IgD-negative memory B cell (primary cell): ENCODE data around the gene VWDE. TPM values are rescaled to one million over a fixed set of nuclear protein-coding genes. Genes with fewer than 3 reads are reported as not detected.

Source experiments
- H3K27ac Mint-ChIP-seq, 3 donors: one replicate each; pipeline ENCODE4 v1.8.0; 2020 to 2022; ENCODE audit warnings: mild to moderate bottlenecking in 3 of 3, mixed read lengths in 3 of 3, moderate library complexity in 1 of 3
- H3K27me3 Mint-ChIP-seq: one replicate; pipeline ENCODE4 v1.8.0; 2021; ENCODE audit warnings: mixed read lengths
- H3K36me3 Mint-ChIP-seq: one replicate; pipeline ENCODE4 v1.8.0; 2020; ENCODE audit warnings: mild to moderate bottlenecking, mixed read lengths
- H3K4me1 Mint-ChIP-seq, 3 donors: one replicate each; pipeline ENCODE4 v1.8.0; 2020 to 2022; ENCODE audit warnings: mixed read lengths in 3 of 3, mild to moderate bottlenecking in 1 of 3
- H3K4me3 Mint-ChIP-seq, 4 donors: one replicate each; pipeline ENCODE4 v1.8.0; 2020 to 2022; ENCODE audit warnings: mild to moderate bottlenecking in 4 of 4, mixed read lengths in 4 of 4, moderate library complexity in 3 of 4
- H3K9me3 Mint-ChIP-seq, 3 donors: one replicate each; pipeline ENCODE4 v1.8.0; 2020 to 2021; ENCODE audit warnings: mixed read lengths in 3 of 3, mild to moderate bottlenecking in 1 of 3
- polyA plus RNA-seq: library from polyadenylated mRNA; unstranded; fragments of 300-500 nt; fragmentation: Illumina TruSeq; gene quantifications from one replicate; pipeline ENCODE4 v1.2.3, GENCODE V29; 2021

Gene VWDE
- polyA plus RNA-seq, 1 donor from 2014 or later: not detected

- Mint-ChIP-seq H3K36me3 (no peaks in the 10 kb centered on the region), H3K4me3 (no peak overlapping the region), H3K27ac (no peak overlapping the region), H3K27me3 (peaks cover 1% of the 10 kb centered on the region), H3K9me3 (no peaks in the 10 kb centered on the region), H3K4me1 (no peaks in the 10 kb centered on the region)
These were observed 80.2 kb downstream of the VWDE start for GRCh38 chr7:12323415-12323814.

- peaks cover 1% of the 10 kb centered on the region for H3K27me3 Mint-ChIP-seq
- no peaks in the 10 kb centered on the region for H3K4me1 Mint-ChIP-seq
- H3K4me3 Mint-ChIP-seq: no peak overlapping the region
- no peaks in the 10 kb centered on the region for H3K9me3 Mint-ChIP-seq
- H3K27ac Mint-ChIP-seq: no peak overlapping the region
- no peaks in the 10 kb centered on the region for H3K36me3 Mint-ChIP-seq
These were observed 80.8 kb downstream of the VWDE start for GRCh38 chr7:12322903-12323300.

GRCh38 chr7:12322284-12322902 lies 81.3 kb downstream of the VWDE start:
- no peaks in the 10 kb centered on the region for H3K36me3 Mint-ChIP-seq
- no peak overlapping the region for H3K4me3 Mint-ChIP-seq
- peaks cover 1% of the 10 kb centered on the region for H3K27me3 Mint-ChIP-seq
- no peaks in the 10 kb centered on the region for H3K4me1 Mint-ChIP-seq
- no peaks in the 10 kb centered on the region for H3K9me3 Mint-ChIP-seq
- H3K27ac Mint-ChIP-seq: no peak overlapping the region

GRCh38 chr7:12320987-12321647 lies 82.5 kb downstream of the VWDE start:
- H3K27ac Mint-ChIP-seq: peak overlapping the region in 1 of 3 donors; percentile 59
- no peaks in the 10 kb centered on the region for H3K9me3 Mint-ChIP-seq
- no peaks in the 10 kb centered on the region for H3K4me1 Mint-ChIP-seq
- H3K36me3 Mint-ChIP-seq: no peaks in the 10 kb centered on the region
- no peak overlapping the region for H3K4me3 Mint-ChIP-seq
- H3K27me3 Mint-ChIP-seq: peaks cover 1% of the 10 kb centered on the region

- no peaks in the 10 kb centered on the region for H3K9me3 Mint-ChIP-seq
- peak overlapping the region in 1 of 3 donors; percentile 59 for H3K27ac Mint-ChIP-seq
- peaks cover 1% of the 10 kb centered on the region for H3K27me3 Mint-ChIP-seq
- no peaks in the 10 kb centered on the region for H3K4me1 Mint-ChIP-seq
- H3K4me3 Mint-ChIP-seq: no peak overlapping the region
- H3K36me3 Mint-ChIP-seq: no peaks in the 10 kb centered on the region
These were observed 83.3 kb downstream of the VWDE start for GRCh38 chr7:12320241-12320986.

GRCh38 chr7:12317675-12318074 lies 86.0 kb downstream of the VWDE start:
- Mint-ChIP-seq H3K4me1 (no peaks in the 10 kb centered on the region), H3K27me3 (no peaks in the 10 kb centered on the region), H3K9me3 (no peaks in the 10 kb centered on the region), H3K4me3 (no peak overlapping the region), H3K27ac (no peak overlapping the region), H3K36me3 (no peaks in the 10 kb centered on the region)

- Mint-ChIP-seq H3K36me3 (no peaks in the 10 kb centered on the region), H3K27me3 (no peaks in the 10 kb centered on the region), H3K4me3 (no peak overlapping the region), H3K4me1 (no peaks in the 10 kb centered on the region), H3K27ac (no peak overlapping the region), H3K9me3 (no peaks in the 10 kb centered on the region)
These were observed 86.7 kb downstream of the VWDE start for GRCh38 chr7:12316925-12317324.

GRCh38 chr7:12315049-12315448 lies 88.6 kb downstream of the VWDE start:
- no peaks in the 10 kb centered on the region for H3K36me3 Mint-ChIP-seq
- no peaks in the 10 kb centered on the region for H3K9me3 Mint-ChIP-seq
- no peaks in the 10 kb centered on the region for H3K27me3 Mint-ChIP-seq
- H3K4me3 Mint-ChIP-seq: no peak overlapping the region
- H3K27ac Mint-ChIP-seq: no peak overlapping the region
- no peaks in the 10 kb centered on the region for H3K4me1 Mint-ChIP-seq

GRCh38 chr7:12314199-12314598 lies 89.5 kb downstream of the VWDE start:
- H3K4me1 Mint-ChIP-seq: no peaks in the 10 kb centered on the region
- H3K9me3 Mint-ChIP-seq: no peaks in the 10 kb centered on the region
- no peak overlapping the region for H3K27ac Mint-ChIP-seq
- H3K27me3 Mint-ChIP-seq: no peaks in the 10 kb centered on the region
- no peak overlapping the region for H3K4me3 Mint-ChIP-seq
- H3K36me3 Mint-ChIP-seq: no peaks in the 10 kb centered on the region

- Mint-ChIP-seq H3K4me1 (no peaks in the 10 kb centered on the region), H3K4me3 (no peak overlapping the region), H3K27ac (no peak overlapping the region), H3K27me3 (peaks cover 9% of the 10 kb centered on the region), H3K9me3 (peaks cover 0 to 5% (median 2%) of the 10 kb centered on the region in 3 donors), H3K36me3 (no peaks in the 10 kb centered on the region)
These were observed 98.2 kb downstream of the VWDE start for GRCh38 chr7:12305502-12305901.

GRCh38 chr7:12303495-12303894 lies 100.2 kb downstream of the VWDE start:
- H3K36me3 Mint-ChIP-seq: no peaks in the 10 kb centered on the region
- no peak overlapping the region for H3K27ac Mint-ChIP-seq
- no peaks in the 10 kb centered on the region for H3K4me1 Mint-ChIP-seq
- H3K9me3 Mint-ChIP-seq: peaks cover 0 to 5% (median 2%) of the 10 kb centered on the region in 3 donors
- no peak overlapping the region for H3K4me3 Mint-ChIP-seq
- peaks cover 6% of the 10 kb centered on the region for H3K27me3 Mint-ChIP-seq

GRCh38 chr7:12303062-12303461 lies 100.6 kb downstream of the VWDE start:
- Mint-ChIP-seq H3K27me3 (peaks cover 5% of the 10 kb centered on the region), H3K4me3 (no peak overlapping the region), H3K9me3 (peaks cover 0 to 5% (median 2%) of the 10 kb centered on the region in 3 donors), H3K4me1 (no peaks in the 10 kb centered on the region), H3K36me3 (no peaks in the 10 kb centered on the region), H3K27ac (no peak overlapping the region)

- no peak overlapping the region for H3K4me3 Mint-ChIP-seq
- H3K36me3 Mint-ChIP-seq: no peaks in the 10 kb centered on the region
- no peak overlapping the region for H3K27ac Mint-ChIP-seq
- H3K4me1 Mint-ChIP-seq: peaks cover 0 to 1% (median 0%) of the 10 kb centered on the region in 3 donors
- peaks cover 0 to 5% (median 2%) of the 10 kb centered on the region in 3 donors for H3K9me3 Mint-ChIP-seq
- peaks cover 8% of the 10 kb centered on the region for H3K27me3 Mint-ChIP-seq
These were observed 103.2 kb downstream of the VWDE start for GRCh38 chr7:12300415-12300814.

- no peaks in the 10 kb centered on the region for H3K36me3 Mint-ChIP-seq
- no peak overlapping the region for H3K4me3 Mint-ChIP-seq
- peaks cover 15% of the 10 kb centered on the region for H3K27me3 Mint-ChIP-seq
- H3K27ac Mint-ChIP-seq: no peak overlapping the region
- peaks cover 0 to 10% (median 7%) of the 10 kb centered on the region in 3 donors for H3K4me1 Mint-ChIP-seq
- peaks cover 0 to 5% (median 4%) of the 10 kb centered on the region in 3 donors for H3K9me3 Mint-ChIP-seq
These were observed 104.3 kb downstream of the VWDE start for GRCh38 chr7:12299367-12299766.

GRCh38 chr7:12297283-12298108 lies 106.2 kb downstream of the VWDE start:
- Mint-ChIP-seq H3K4me1 (peaks cover 0 to 10% (median 7%) of the 10 kb centered on the region in 3 donors), H3K4me3 (no peak overlapping the region), H3K9me3 (peaks cover 0 to 4% (median 0%) of the 10 kb centered on the region in 3 donors), H3K27me3 (peaks cover 12% of the 10 kb centered on the region), H3K27ac (no peak overlapping the region), H3K36me3 (no peaks in the 10 kb centered on the region)
